Ishikawa (cell line): ENCODE measurements around the gene ZNF70.

Experiments
- CREB1 ChIP-seq: IDR thresholded peaks from 2 replicates; pipeline ENCODE4 v1.6.1; 2012; ENCODE audit warnings: low read depth
- EGR1 ChIP-seq: IDR thresholded peaks from 2 replicates; pipeline ENCODE4 v1.6.1; 2012
- EP300 ChIP-seq: IDR thresholded peaks from 2 replicates; pipeline ENCODE4 v1.6.1; 2012; ENCODE audit warnings: borderline replicate concordance
- FOXM1 ChIP-seq: IDR thresholded peaks from 2 replicates; pipeline ENCODE4 v1.6.1; 2012; ENCODE audit warnings: low read depth, borderline replicate concordance
- RAD21 ChIP-seq: IDR thresholded peaks from 2 replicates; pipeline ENCODE4 v1.6.1; 2012; ENCODE audit warnings: low read depth
- TAF1 ChIP-seq: IDR thresholded peaks from 2 replicates; pipeline ENCODE4 v1.6.1; 2012; ENCODE audit warnings: low read depth, mild to moderate bottlenecking
- TCF12 ChIP-seq: IDR thresholded peaks from 2 replicates; pipeline ENCODE4 v1.6.1; 2012; ENCODE audit warnings: low read depth
- TF ChIP-seq, protein P1 (sequence below): IDR thresholded peaks from 2 replicates; pipeline ENCODE4 v1.6.1; 2012
- TF ChIP-seq, protein P2 (sequence below): IDR thresholded peaks from 2 replicates; pipeline ENCODE4 v1.6.1; 2012; ENCODE audit warnings: low read depth, mild to moderate bottlenecking

DNA sequence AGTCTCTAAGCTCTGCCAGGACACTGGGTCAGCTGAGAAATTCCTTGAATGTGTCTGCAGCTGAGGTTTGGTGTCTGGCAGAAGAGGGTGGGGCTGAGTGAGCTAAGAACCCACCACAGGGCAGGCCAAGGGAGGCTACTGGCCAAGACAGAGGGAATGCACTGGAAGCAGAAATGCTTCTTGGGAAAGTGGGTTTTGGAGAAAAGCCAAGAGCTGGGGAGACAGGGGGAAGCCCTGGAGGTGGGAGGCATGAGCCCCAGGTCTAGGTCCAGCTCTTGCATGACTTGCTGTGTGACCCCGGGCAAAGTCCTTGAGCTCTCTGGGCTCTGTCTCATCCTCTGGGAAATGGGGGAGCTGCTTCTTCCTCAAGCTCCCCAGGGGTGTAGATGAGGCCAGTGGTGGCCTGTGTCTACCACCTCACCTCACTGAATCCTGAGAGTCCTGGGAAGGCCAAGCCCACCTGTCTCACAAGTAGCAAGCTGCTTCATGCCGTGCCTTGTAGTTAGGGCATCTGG, 24.1 kb upstream of the ZNF70 start:
- no peak for TF ChIP-seq CREB1
- TF ChIP-seq, protein P1, sequence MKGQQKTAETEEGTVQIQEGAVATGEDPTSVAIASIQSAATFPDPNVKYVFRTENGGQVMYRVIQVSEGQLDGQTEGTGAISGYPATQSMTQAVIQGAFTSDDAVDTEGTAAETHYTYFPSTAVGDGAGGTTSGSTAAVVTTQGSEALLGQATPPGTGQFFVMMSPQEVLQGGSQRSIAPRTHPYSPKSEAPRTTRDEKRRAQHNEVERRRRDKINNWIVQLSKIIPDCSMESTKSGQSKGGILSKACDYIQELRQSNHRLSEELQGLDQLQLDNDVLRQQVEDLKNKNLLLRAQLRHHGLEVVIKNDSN, result no peak
- TF ChIP-seq EP300, result no peak
- TF ChIP-seq FOXM1, result no peak
- TF ChIP-seq, protein P2, sequence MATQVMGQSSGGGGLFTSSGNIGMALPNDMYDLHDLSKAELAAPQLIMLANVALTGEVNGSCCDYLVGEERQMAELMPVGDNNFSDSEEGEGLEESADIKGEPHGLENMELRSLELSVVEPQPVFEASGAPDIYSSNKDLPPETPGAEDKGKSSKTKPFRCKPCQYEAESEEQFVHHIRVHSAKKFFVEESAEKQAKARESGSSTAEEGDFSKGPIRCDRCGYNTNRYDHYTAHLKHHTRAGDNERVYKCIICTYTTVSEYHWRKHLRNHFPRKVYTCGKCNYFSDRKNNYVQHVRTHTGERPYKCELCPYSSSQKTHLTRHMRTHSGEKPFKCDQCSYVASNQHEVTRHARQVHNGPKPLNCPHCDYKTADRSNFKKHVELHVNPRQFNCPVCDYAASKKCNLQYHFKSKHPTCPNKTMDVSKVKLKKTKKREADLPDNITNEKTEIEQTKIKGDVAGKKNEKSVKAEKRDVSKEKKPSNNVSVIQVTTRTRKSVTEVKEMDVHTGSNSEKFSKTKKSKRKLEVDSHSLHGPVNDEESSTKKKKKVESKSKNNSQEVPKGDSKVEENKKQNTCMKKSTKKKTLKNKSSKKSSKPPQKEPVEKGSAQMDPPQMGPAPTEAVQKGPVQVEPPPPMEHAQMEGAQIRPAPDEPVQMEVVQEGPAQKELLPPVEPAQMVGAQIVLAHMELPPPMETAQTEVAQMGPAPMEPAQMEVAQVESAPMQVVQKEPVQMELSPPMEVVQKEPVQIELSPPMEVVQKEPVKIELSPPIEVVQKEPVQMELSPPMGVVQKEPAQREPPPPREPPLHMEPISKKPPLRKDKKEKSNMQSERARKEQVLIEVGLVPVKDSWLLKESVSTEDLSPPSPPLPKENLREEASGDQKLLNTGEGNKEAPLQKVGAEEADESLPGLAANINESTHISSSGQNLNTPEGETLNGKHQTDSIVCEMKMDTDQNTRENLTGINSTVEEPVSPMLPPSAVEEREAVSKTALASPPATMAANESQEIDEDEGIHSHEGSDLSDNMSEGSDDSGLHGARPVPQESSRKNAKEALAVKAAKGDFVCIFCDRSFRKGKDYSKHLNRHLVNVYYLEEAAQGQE, result no peak
- no peak for TF ChIP-seq TAF1
- no peak for TF ChIP-seq RAD21
- no peak for TF ChIP-seq EGR1
- no peak for TF ChIP-seq TCF12
